Stimulated activated CD8-positive, alpha-beta memory T cell treated with anti-CD3 and anti-CD28 coated beads, Interleukin-12 subunit alpha, Interleukin-12 subunit beta, amount 100 ng/mL, for 1 hour (primary cell): Measurements from ENCODE around the gene KCNQ1.

Source experiments
- DNase-seq: peaks from one replicate; pipeline ENCODE4 v3.0.0-alpha.2; 2020; ENCODE audit warnings: low read depth

Gene KCNQ1

DNA sequence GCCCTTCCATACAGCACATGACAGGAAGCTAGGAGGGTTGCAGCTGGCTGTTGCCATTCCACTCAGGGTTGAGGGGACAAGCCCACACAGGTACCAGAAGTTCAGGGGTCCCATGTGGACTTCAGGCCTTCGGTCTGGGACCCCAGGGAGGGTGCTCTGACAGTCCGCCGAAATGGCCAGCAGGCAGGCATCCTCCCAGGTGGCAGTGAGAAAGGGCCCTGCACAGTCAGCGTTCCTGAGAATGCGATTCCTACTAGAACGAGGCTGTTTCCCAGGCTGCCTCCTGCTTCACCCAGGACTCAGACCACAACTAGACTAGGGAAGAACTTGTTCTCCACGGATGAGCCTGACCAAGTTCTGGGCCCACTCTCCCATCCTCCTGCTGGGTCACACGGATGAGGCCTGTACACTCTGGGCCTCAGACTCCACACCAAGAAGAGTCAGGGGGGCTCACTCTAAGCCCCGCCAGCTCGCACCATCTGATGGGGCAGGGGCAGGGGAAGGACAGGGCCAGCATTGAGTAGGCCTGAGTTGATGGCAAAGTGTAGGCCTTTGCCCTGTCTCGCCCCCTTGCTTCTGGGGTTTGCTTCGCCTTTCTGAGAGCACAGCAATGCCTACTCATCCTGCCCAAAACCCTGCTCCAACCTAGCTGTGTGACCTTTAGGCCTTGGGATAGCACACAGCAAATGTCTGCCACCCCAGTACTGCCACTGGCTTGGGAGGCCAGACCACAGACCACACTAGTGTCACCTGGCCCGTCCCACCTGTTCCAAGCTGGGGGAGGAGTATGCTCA lies 241.0 kb downstream of the KCNQ1 start:
- DNase-seq = no peak

DNA sequence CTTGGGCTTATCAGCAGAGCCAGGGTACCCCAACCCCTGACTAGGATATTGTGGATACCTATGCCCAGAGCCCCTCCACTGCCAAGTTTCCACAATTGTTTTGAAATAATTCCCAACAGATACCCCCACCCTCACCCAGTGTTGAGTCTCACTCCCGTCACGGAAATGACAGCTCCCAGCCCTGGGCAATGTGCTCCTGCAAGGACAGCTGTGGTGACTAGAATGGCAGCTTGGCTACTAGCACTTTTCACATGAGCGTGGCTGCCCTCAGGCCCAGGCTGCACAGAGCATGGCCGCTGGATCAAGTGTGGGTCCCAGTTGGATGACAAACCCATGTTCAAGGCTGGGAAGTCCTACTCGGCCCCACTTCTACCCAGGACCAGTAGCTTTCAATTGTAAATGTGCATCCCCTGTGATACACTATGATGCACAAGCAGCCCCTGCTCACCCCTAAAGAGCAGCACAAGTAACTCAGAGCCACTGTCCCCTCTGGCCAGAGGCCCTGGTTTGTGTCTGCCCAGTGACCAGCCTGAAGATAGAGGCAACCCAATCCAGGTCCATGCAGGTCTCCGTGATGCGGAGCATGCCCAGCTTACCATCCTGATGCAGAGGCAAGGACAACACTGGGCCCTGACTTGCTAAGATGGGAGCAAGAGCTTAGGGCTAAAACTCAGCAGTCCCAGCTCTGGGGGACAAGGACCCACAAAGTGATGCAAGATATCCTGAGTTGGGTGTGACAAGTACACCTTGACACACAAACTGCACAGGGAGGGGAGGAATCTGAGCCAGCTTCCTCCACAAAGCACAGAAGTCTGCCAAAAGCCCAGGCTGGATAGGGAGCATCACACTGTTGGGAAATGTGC lies 241.8 kb downstream of the KCNQ1 start:
- DNase-seq = no peak

DNA sequence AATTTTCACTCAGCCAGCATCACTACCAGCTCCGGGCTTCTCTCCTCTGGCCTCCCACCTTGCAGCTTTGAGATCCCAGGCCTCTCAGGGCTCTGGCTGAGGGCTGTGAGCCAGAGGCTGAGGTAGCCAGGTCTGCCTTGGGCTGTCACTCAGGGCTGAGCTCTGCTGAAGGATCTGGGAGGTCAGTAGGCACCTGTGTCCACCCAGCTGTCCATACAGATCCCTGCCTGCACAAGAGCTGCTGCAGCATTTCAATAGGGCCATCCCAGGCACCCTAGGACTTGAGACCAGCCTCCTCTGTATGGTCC lies 242.4 kb downstream of the KCNQ1 start:
- DNase-seq = no peak

DNA sequence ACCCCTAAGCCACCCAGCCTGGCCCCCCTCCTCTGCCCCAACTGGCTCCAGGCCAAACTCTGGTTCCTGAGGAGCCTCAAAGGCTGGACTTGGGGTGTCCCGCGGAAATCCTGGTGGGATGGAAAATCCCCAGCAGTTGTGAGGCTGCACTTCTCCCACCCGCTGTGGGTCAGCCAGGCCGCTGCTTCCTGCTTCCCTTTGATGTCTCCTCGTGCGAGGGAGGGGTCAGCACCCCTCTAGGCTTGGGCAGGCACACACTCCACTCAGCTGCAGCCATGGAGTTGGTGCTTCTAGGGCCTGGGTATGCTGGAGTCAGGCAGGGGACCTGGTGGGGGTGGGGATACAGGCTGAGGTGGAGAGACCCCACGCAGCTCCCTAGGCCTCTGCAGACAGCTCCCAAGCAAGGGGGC lies 243.0 kb downstream of the KCNQ1 start:
- DNase-seq = no peak

DNA sequence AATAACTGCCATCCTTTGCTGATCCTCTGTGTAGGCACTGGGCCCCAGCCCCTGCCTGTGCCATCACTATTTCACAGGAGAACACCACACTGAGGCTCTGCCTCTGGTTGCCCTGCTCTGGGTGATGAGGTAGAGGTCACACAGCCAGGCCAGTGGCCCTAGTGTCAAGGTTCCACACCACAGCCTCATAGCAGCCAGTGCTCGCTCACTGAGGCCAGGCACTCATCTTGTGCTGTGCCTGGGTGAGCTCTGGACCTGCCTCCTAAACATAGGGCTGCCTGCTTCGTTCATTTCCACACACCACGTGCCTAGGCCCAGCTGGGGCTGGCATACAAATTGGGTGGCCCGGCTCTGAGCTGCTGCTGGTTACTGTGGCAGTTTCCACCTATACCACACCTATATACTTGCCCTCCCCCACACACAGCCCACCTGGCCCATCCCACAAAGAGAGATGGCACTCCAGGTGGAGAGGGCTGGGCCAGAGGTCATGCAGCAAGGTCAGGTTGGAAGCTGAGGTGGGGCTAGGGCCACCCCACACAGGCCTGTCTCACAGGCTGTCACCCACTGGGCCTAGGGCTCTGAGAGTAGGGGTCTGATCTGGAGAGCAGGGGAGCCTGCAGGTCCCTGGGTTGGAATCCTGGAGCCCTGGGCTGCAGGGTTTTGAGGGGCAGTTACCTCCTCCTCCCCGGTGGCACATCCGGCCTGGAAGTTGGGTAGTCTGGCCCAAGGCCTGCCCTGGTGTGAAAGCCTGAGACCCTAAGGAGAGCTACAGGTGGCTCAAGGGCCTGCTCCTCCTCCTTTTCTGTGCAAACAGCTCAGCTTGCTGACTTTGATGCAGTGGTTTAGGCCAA lies 243.8 kb downstream of the KCNQ1 start:
- DNase-seq = no peak

DNA sequence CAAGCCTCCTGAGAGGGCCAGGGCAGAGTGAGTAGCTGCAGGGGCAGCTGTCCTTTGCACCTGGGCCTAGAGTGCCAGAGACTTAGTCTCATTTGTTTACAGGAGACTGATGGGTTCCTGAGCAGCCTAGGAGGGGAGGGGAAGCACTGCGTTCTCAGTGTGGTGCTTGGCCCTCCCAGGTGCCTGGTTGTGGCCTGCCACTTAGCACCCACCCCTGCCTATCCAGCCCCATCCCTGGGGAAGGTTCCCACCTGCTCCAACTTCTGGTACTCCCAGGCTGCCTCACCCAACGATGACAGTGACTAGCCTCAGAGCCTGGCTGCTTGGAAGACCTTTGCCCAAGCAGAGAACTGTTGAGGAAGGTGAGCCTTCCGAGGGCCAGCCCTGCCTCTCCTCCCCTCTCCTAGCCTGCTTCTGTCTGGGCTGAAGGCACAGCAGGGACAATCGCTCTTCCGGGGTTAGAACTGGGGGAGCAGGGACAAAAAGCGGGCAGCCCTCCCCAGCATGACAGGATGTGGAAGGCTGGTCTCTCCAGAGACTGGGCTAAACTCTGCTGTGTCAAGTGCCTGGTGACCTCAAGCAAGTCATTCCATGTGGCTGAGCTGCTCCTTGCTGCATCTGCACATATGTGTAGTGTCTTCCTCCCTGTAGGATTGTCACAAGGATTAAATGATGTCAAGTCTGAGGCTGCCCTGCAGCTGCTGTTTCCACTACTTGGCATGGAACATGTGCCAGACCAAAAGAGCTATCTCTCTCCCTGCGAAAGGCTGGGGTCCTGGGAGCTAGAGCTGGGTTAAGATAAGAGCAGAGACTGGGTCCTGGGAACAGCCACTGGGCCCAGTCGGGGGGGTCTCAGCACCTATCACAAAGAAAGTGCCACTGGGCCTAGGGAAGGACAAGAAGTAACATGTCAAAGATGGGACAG lies 245.1 kb downstream of the KCNQ1 start:
- no peak for DNase-seq

DNA sequence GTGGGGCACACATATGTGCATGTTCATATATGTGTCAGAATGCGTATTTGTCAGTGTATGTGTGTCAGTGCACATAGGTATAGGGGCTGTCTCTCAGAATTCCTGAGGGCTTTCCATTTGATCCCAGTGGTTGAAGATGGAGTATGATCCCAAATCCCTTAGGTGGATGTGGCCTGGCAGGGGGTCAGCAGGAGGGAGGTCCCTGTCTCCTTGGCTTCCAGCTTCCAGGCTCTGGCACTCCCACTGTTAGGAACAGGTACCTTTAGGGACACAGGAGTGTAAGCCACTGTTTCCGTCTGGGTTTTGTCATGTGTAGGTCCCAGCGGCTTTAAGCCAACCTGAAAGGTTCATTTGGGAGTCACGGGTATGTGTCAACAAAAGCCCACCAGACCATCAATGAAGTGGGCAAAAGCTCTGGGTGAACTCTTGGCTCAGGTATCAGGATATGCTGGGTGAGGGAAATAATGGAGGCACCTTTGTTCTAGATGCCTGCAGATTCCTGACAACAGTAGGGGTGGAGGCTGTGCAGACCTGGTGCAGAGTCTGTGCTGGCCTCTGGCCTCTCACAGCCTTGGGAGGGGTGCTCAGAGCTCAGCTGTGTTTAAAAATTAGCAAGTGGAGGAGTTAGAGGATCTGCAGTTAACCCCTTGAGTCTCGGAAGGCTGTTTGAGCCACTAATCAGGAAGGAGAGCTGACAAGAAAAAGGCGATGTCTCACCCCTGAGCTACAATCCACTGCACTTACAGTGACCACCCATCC lies 246.0 kb downstream of the KCNQ1 start:
- DNase-seq = no peak

DNA sequence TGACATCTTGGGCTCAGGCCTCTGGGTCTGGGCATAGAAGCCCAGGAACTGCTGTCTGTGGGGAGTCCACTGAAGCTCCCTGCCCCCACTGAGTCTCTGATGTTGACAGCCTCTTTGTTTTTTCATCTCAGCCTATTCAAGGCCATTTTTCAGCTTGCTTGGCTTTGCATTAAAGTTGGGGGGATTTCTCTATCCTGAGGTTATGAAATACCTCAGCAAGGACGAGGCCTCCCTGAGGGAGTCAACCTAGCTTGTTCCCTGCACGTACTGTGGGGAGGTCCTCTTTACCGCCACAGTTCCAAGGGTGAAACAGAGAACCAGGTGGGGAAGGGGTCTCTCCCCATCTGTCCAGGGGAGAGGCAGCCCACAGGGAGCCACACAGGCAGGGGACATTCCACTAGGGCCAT lies 246.6 kb downstream of the KCNQ1 start:
- DNase-seq = no peak

DNA sequence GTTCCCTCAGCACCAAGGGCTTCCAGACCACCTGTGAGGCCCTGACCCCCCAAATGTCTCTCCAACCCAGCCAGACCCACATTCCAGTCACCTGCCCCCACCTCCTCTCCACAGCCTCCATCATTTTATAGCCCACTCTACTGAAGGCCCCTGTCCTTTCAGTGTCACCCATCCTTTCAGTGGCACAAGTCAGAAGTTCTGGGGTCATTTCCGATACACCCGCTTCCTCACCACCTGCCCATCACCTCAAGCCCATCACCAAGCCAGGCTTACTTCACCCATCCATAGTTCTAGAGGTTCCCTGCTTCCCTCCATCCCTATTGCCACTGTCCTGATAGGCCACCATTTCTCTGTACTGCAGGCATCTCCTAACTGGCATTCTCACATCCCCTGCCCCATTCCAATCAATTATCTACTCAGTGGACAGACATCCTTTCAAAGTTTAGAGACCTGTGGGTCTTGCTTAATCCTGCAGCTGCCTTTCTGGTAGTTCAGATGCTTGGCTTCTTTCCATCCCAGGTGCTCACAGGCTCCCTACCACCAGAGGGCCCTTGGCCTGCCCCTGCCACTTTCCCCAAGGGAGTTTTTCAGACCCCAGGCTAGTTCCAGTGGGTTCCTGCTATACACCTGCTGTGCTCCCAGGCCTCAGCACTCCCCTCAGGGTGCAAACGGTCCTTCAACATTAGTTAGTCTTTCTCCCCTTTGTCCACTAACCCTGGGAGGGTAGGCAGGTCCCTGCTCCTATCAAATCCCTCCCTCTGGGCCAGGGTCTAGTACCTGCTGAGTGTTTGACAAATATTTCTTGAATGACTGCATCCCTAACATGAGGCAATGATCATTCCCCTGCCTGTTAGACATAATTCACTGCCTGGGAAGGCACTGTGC lies 247.4 kb downstream of the KCNQ1 start:
- DNase-seq = no peak

DNA sequence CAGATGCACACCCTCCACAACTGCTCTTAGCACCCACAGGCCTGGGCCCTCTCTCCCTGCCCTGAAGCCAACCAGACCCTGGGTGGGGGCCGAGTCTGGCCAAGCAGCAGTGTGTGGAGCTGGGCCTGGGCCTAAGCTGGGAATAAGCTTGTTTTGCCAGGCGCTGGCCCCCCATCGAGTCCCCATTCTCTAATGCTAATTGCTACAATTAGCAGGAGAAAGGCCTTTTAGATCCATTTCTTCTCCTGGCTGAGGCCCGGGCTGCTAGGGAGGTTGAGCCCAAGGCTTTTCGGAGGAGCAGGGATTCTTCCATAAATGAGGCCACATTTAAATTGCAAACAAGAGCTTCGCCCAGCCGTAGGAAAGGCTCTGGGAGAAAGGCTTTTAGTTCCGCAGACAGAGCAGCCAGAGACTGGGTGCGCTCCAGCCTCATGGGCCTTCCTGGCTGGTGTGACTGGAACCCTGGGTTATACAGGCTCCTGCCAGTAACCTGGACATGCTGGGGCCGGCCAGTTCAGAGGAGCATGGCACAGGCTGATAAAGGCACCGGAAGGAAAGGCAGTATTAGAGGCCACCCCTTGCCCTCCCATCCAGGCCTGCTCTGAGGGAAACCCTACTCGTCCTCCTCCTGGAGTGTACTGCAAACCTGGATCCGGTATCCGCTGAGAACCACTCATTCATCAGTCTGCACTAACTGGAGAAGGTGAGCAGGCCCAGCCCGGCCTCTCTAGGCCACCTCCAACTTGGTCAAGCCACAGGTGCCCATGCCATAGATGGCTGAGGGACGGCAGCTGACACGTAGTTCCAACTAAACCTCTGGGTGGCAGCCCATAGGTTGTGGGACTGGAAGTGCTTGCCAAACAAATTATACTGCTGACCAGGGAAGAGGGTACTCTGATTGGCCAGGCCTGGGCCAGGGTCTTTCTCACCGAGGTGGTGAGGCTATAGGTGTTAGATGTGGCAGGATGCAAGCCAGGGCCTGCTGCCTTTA lies 248.8 kb downstream of the KCNQ1 start:
- DNase-seq = no peak

DNA sequence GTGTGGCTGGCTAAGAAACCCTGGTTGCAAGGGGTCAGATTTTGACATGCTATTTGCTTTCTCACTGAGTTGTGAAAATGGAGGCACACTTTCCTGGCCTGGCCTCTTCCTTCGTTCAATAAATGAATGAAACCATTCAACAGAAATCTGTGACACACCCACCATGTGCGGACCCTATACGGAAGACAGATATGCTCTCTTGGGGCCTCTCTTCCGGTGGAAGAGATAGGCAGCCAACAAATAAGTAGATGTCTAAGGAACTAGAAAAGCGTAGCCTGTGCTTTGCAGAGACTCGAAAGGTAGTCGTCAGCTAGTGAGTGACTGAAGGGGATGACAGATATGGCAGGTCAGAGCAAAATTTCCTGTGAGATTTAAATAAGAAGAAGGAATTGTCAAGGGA lies 249.7 kb downstream of the KCNQ1 start:
- no peak for DNase-seq

DNA sequence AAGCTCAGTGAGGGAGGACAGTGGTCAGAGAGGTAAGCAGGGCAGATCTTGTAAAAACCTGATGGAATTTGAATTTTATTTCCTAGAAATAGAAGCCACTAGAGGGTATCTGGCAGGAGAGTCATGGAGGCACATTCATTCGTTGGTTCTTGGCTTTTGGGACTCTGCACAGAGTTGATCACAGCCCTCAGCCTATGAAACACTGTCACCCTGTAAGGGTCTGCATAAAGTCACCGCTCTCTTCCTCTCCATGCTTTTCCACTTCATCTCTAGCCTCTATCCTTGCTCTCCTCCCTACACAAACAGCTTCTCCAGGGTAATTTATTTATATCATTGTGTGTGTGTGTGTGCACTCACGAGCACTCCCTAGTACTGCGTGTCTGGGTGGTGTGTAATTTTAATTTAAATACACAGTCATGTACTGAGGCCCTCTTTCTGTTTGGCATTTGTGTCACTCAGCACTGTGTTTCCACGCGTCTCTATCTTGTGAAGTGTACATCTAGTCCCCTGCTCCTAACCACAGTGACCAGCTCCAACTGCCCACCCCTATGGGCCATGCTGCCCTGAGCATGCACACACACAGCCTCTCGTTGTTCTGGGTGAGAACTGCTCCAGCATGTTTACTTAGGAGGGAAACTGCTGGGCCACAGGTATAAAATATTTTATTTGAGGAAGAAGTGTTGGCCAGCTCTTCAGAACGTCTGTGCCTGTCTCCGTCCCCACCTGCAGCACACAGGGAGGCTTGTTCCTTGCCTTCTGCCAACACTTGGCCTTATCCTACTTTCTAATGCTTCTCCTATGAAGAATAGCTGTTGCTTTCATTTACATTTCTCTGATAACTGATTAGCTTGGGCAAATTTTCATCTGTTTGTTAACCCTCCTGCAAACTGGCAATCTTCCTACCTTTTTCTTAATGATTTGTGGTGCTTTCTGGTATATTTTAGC lies 250.5 kb downstream of the KCNQ1 start:
- no peak for DNase-seq

DNA sequence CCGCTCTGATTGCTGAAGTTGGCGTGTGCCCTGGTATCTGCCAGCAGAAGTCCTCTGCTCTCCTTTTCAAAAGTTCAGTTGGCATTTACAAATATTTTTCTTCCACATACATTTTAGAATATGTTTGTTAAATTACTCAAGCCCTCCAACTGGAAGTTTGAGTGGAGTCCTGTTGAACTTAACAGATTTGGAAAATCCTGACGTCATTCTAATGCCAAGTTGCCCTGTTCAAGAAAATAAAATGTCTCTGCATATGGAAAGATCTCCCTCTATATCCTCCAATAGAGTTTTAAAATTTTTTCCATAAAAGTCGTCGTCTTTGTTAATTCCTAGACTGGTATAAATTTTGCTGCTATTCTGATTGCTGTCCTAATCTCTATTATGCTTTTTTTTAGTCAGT lies 251.6 kb downstream of the KCNQ1 start:
- DNase-seq = no peak

DNA sequence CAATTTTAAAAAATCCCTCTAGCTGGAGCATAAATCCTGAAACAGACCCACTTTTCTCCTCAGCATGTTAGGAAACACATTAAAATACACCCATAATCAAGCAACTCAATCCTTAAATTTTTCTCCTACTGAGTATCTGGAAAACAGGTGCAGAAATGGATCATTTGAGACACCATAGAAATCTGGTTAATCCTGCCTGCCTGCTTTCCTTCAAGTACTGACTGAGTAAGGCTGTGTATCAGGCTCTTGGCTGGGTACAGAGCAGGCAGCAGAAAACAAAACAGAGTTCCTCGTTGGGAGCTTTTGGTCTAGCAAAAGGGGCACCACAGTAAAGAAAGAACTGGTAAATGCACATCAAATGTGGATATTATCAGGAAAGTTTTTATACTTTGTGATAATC lies 253.1 kb downstream of the KCNQ1 start:
- no peak for DNase-seq

DNA sequence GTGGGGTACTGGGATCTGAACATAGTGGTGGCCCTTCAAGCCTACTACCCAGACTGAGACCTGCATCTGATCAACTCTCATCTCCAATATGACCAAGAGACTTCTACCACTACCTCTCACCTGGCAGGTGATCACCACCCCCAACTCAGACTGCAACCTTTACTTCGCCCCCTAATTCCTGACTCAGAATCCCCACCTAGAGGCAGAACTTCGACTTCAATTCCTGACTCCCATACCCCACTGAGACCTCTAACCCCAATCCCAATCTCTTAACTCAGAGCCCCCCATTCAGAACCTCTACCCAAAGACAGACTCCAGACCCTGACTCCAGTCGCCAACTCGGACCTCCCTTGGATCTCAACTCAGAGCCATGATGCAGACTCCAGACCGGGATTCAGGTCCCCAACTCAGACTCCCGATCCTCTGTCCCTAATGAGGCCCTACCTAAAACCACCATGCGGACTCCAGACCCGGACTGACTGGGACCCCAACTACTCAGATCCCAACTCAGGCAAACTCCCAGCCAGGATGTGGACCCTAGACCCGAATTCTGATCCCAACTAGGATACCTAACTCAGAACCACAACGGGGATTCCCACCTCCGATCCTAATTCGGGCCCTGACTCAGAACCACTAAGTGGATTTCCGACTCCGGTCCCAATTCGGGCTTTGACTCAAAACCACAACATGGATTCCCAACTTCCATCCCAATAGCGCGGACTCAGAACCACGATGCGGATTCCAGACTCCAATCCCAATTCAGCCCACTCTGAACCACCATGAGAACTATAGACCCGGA lies 253.8 kb downstream of the KCNQ1 start:
- no peak for DNase-seq

DNA sequence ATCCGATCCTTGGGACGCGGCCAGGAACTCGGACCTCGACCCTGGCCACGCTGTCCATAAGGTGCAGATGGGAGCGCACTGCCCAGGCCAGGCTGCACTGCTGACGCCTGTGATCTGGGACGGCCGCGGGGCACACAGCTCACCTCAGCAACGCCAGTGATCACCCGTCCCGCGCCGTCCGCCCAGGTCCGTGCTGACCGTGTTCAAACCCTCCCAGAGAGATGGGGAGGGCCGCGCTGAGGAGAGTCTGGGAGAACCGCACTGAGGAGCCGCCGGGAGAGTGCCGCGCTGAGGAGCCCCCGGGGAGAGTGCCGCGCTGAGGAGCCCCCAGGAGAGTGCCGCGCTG lies 254.3 kb downstream of the KCNQ1 start:
- no peak for DNase-seq
